Cerebellar nuclear complex (tissue), 1 donor: ENCODE data around the gene TPSAB1.
"Not testable (repeated sequence)": the region's sequence is repeated elsewhere in the genome, so short reads cannot be mapped to it uniquely, and the experiment has no call there.

ENCODE experiments used
- DNase-seq, 2 experiments: peaks; one replicate each; lab custom pipeline; 2025; lab: John Stamatoyannopoulos, UW

TPSAB1 gene

DNA sequence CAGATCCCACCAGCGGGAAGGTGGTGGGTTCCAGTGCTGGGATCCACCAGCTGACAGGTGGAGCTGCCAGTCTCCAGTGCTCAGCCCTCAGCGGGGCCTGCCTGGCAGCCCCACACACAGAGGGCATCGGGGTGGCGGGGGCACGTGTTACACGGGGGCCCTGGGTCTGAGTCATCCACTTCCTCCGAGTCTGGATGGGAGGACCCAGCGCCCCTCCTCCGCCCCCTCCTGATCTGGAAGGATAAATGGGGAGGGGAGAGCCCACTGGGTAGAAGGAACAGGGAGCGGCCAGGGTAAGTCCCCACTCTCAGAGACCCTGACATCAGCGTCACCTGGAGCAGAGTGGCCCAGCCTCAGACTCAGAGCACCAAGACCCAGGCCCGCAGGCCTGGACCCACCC, at the start of gene TPSAB1:
Gene TPSAB1, plus strand, starts transcription at position 270 of the 400 bp plus-strand sequence. CDS start 234 bp downstream, outside the sequence.
- DNase-seq, result not testable (repeated sequence)

DNA sequence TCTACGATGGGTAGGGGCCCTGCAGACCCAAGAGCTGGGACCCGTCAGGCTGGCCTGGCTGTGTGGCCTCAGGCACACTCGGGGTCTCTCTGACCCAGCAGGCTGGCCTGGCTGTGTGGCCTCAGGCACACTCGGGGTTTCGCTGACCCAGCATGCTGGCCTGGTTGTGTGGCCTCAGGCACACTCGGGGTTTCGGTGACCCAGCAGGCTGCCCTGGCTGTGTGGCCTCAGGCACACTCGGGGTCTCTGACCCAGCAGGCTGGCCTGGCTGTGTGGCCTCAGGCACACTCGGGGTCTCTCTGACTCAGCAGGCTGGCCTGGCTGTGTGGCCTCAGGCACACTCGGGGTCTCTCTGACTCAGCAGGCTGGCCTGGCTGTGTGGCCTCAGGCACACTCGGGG, 49.7 kb upstream of the TPSAB1 start:
- not testable (repeated sequence) for DNase-seq

DNA sequence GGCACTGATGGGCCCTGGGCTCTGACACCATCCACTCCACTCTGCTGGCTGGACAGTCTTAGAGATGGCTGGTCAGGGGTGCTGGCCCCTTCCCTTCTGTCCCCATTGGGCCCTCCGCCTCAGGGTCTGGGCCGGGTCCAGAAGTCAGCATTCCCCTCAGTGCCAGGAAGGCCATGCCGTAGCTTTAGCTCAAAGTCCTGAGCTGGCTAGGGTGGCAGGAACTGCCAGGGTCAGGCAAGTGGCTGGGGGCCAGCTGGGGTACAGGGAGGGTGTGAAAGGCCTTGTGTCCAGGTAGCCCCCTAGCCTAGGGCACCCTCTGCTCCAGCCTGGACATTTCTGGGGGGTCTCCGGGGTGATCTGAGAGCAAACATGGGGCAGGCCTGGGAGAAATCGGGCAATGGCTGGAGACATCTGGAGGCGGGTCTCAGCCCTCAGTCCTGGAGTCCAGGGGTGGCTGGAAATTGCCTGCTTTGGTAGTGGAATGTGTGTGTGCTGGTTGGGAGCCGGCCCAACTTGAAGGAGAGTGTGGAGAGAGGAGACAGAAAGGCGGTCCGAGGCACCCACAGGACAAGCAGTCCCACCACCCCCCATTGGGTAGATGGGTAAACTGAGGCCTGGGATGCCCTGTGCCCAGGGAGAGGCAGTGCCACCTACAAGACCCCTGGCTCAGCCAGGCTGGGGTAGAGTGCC, 48.0 kb upstream of the TPSAB1 start:
- no peak for DNase-seq

DNA sequence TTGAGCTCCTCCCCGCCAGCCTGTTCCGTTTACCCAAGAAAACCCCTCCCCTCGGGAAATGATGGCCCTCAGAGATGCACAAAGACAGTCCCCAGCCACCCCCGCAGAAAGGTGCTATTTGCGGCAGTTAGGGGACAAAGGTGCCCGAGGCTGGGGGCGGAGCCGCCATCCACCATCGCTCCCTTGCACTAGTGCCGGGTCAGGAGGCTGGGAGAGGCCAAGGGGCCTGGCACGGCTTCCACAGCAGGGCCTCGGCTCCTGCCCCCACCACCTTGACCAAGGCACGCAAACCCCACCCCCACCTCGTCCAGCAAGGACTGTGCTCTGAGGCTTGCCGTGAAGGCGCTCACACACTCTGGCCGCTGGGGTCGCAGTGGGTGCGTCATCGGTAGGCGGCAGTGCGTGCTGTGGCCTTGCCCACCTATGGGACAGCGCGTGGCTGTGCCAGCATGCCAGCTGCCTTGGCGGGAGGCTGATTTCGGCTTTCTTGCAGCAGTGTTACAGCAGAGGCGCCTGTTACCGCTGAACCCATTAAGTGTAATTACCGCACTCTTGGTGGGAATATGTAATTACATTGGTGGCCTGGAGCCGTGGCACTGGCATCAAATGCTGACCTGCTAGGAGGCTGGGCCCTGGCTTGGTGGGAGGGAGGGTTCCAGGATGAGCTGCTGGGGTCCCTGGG, 47.2 kb upstream of the TPSAB1 start:
- no peak for DNase-seq

DNA sequence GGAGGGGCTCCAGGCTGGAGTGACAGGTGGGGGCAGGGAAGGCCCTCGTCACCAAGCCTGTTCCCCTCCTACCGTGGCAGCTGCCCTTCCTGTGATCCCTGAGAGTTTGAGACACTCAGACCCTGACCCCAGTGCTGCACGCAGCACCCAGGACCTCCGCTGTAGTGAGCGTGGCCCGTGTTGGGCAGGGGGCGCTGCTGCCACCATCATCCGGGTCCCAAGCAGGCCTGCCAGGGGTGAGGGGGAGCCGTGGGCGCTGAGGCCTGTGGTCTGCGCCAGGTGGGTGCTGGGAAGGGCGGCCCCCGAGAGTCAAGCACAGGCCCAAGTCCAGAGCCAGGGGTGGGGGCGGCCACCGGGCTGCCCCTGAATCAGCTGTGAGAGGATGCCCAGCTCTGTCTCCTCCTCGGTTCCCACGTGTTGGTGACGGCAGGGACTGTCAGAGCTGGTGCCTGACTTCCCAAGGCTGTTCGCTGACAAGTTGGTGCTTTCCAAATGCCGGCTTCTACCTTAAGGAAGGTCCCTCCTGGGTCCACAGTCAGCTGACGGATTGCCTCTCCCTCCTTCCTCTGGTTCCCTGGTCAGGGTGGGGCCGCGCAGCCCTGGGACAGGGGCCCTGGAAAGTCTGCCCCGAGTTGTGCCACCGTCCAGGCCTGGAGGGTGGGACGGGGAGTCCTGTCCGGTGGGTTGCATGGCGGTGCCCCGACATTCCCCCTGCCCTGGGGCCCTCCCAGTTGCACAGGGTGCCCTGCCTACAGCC, 46.5 kb upstream of the TPSAB1 start:
- DNase-seq, result no peak

DNA sequence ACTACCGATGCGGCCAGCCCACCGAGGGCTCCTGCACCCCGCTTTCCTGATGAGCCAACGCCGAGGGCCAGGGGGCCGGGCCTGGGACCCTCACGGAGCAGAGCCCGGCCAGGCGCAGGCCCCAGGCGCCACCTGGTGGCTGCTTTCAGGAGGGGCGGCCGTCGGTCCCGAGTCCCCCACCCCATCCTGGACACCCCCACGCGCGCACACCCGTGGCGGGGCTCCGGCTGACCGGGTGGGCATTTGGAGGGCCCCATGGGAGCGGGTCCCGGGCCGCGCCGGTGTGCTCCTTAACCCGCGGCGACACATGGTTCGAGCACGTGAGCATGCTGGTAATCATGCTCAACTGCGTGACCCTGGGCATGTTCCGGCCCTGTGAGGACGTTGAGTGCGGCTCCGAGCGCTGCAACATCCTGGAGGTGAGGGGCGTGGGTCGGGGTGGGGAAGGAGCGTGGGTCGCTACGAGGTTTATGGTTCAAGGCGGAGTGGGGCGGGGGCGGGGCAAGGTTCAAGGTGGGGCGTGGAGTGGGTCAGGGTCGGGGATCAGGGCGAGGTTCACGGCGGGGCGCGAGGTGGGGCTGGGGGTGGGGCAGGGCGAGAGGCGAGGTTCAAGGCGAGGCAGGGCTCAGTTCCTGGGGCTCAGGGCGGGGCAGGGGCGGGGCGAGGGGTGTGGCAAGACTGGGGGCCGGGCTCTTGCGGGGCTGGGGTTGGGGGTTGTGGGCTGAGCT, 45.7 kb upstream of the TPSAB1 start:
- no peak for DNase-seq

DNA sequence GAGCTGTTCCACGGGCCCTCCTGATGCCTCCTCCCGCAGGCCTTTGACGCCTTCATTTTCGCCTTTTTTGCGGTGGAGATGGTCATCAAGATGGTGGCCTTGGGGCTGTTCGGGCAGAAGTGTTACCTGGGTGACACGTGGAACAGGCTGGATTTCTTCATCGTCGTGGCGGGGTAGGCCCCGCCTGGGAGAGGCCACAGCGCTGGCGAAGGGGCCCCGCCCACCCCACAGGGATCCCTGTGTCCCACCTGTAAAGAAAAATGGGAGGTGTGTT, 45.2 kb upstream of the TPSAB1 start:
- DNase-seq, result no peak

DNA sequence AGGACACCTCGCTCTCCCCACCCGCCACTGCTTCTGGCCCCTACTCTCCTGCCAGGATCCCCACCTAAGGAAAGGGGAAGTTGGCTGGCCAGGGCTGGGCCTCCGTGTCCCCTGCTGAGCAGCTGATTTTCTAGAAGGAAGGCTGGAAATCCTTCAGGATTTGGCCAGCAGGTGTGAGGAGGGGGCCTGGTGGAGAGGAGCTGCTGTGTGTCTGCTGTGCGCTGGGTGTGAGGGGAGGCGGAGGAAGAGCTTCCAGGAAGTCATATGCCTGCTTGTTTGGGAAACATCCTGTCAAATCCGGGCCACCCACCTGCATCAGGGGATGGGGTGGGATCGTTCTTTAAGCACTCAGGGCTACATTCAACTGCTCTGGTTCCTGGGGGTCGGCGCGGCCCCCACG, 44.0 kb upstream of the TPSAB1 start:
- no peak for DNase-seq

DNA sequence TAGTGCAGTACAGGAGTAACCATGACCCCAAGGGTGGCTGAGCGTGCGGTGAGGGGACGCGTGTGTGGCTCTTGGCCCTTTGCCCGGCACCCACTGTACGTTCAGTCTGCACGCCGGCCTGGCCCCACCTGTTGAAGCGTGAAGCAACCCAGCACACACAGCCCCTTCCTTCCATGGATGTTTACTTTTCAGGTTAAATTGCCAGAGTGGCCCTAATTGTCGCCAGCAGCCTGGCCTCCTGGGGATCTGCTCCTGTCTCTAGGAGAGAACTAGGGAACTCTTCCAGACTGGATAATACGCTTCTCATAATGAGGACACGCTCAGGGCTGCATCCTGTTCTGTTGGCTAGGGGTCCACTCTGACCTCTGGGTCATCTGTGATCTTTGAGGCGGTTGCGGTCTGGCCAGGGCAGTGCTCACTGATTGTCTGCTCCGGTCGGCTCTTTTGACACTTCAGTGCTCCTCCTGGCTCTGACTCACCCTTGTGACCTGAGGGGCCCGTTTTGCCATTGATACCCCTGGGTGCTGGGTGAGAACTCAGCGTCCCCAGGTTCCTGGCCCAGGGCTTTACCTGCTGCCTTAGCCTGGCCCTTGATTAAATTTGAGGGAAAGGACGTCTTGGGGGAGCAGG, 43.2 kb upstream of the TPSAB1 start:
- no peak for DNase-seq

DNA sequence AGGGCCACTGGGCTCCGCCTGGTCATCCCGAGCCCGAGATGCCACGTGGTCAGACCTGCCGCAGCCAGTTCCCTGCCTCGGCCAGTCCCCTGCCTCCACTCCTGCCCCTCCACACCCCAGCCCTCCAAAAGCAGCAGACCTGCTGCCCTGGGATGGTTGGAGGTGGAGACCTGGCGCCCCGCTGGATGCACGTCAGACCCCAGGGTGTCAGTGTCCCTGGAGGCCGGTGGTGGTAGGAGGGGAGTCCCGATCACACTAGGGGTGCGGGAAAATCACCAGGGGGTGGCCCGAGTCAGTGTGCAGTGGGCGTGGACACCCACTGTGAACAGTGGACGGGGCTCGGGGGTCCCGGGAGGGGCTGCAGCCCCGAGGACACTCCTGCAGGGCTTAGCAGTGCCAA, 42.3 kb upstream of the TPSAB1 start:
- DNase-seq, result no peak

DNA sequence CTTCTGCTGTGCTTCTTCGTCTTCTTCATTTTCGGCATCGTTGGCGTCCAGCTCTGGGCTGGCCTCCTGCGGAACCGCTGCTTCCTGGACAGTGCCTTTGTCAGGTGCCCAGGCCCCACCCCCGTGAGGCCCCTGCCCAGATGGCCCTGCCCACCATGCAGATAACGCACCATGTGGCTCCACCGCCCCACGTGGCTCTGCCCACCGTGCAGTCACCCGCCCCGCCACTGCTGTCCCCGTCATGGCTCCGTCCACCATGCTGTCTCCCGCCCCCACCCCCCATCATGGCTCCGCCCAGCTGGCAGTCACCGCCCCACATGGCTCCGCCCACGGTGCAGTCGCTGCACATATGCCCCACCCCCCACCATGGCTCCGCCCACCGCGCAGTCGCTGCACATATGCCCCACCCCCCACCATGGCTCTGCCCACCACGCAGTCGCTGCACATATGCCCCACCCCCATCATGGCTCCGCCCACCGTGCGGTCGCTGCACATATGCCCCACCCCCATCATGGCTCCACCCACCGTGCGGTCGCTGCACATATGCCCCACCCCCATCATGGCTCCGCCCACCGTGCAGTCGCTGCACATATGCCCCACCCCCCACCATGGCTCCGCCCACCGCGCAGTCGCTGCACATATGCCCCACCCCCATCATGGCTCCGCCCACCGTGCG, 41.7 kb upstream of the TPSAB1 start:
- not testable (repeated sequence) for DNase-seq

DNA sequence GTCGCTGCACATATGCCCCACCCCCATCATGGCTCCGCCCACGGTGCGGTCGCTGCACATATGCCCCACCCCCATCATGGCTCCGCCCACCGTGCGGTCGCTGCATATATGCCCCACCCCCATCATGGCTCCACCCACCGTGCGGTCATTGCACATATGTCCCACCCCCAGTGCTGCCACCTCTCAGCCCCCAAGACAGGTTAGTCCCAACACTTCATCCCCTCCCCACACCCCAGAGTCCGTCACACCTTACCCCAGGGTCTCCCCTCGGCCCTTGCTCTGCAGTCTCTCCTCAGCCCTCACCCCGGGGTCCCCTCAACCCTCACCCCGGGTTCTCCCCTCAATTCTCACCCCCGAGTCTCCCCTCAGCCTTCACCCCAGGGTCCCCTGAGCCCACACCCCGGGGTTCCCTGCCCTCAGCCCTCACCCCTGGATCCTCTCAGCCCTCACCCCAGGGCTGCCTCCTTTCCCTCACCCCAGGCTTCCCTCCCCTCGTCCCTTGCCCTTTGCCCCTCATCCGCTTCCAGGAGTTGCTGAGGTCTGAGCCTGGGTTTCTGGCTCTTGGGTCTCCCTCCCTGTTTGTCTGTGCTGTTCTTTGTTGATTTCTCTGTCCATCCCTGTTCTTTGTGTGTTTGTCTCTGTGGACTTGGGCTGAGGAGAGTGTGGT, 41.0 kb upstream of the TPSAB1 start:
- DNase-seq, result no peak

DNA sequence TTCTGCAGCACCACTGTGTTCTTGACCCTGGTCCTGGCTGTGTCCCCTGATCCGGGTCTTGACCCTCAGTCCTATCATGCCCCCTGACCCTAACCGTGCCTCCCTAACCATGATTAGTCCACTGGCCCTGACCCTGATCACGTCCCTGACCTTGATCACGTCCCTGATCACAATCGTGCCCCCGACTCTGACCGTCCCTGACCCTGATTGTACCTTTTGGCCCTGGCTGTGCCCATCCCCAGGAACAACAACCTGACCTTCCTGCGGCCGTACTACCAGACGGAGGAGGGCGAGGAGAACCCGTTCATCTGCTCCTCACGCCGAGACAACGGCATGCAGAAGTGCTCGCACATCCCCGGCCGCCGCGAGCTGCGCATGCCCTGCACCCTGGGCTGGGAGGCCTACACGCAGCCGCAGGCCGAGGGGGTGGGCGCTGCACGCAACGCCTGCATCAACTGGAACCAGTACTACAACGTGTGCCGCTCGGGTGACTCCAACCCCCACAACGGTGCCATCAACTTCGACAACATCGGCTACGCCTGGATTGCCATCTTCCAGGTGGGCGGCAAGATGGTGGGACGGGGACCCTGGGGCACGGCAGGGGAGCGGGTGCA, 40.4 kb upstream of the TPSAB1 start:
- DNase-seq, result no peak

DNA sequence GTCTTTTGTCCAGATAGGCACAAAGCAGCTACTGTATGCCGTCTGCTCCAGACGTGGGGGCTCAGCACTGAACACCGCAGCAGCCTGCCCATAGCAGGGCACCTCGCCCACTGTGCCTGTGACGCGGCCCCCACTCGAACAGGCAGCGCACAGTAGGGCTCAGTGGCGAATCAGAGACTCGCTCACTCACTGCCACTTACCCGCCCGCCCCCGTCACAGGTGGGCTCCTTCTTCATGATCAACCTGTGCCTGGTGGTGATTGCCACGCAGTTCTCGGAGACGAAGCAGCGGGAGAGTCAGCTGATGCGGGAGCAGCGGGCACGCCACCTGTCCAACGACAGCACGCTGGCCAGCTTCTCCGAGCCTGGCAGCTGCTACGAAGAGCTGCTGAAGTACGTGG, 39.1 kb upstream of the TPSAB1 start:
- no peak for DNase-seq

DNA sequence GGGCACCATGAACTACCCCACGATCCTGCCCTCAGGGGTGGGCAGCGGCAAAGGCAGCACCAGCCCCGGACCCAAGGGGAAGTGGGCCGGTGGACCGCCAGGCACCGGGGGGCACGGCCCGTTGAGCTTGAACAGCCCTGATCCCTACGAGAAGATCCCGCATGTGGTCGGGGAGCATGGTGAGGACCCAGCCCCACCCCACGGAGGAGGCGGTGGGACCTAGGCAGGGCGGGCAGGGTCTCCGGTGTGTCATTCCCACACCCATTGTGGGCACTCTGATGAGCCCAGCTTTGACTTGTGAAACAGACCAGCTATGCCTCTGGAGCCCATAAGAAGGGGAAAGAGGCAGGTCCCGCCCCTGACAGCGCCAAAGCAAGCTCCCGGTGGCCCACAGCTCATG, 38.2 kb upstream of the TPSAB1 start:
- DNase-seq, result no peak

DNA sequence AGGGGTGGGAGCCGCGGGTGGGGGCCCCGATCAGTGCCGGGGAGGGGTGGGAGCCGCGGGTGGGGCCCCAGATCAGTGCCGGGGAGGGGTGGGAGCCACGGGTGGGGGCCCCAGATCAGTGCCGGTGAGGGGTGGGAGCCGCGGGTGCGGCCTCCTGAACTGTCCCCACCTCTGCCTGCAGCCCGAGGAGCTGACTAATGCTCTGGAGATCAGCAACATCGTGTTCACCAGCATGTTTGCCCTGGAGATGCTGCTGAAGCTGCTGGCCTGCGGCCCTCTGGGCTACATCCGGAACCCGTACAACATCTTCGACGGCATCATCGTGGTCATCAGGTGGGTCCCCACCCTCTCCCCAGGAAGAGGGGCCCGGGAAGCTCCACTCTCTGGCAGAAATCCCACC, 35.6 kb upstream of the TPSAB1 start:
- no peak for DNase-seq

DNA sequence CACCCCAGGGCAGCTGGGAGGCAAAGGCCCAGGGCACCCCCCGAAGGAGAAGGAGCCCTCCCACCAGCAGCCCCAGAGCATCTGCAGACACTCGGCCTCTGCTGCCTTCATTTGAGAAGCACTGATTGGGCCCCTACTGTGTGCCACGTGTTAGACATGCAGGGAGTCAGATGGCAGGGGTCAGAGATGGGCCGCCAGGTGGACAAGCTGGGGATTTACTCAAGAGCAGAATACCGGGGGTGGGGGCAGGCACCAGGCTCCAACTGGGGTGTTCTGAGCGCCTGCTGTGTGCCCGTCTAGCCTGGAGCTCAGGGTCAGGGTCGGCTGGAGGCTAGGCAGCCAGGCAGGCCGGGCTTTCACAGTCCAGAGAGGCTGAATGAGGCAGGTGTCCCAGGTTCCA, 34.2 kb upstream of the TPSAB1 start:
- DNase-seq, result no peak

DNA sequence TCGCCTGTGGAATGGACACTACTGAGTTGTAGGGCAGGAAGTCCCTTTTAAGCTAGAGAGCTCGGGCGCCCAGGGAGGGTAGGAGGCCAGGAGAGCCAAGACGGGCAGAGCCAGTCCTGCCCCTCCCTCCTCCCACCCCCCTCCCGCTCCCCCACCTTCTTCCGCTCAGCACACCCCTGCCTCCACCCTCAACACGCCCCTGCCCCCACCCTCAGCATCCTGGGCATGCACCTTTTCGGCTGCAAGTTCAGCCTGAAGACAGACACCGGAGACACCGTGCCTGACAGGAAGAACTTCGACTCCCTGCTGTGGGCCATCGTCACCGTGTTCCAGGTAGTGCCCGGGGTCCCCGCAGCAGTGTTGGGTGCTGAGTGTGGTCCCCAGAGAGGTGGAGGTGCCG, 33.7 kb upstream of the TPSAB1 start:
- DNase-seq, result no peak

DNA sequence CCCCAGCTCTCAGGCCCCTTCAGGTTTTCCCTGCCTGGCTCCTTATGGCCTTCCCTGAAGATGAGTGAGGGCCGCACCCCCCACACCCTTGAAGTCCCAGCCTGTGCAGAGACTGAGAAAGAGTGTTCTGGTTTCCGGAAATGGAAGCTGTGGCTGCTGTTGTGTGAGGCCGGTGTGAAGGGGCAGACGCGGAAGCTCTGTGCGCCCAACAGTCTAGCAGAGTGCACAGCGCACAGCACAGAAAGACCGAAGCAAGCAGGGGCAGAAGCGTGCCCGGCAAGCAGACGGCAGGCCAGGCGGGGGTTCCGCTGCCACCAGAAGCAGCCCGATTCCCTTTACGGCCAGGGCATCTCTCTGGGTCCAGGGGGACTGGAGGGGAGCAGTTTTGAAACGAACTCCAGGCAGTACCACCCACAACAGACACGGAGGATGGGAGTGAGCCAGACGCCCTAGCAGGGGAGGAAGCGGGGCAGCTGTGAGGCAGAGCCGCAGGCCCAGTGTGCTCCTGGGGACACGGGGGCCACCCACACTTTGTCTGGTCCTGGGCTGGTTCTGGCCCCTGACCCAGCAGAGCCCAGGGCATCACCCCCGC, 32.2 kb upstream of the TPSAB1 start:
- DNase-seq, result no peak

DNA sequence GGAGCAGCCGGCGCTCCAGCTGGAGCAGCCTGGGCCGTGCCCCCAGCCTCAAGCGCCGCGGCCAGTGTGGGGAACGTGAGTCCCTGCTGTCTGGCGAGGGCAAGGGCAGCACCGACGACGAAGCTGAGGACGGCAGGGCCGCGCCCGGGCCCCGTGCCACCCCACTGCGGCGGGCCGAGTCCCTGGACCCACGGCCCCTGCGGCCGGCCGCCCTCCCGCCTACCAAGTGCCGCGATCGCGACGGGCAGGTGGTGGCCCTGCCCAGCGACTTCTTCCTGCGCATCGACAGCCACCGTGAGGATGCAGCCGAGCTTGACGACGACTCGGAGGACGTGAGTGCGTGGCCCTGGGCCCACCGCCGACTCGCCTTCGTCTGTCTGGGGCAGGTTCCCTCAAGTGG, 31.4 kb upstream of the TPSAB1 start:
- DNase-seq, result no peak
